HG02588 (cell line): ENCODE data around the gene ZMYM3.

Experiments used
- ATAC-seq: cut with Tn5 transposase; IDR thresholded peaks from one replicate; pipeline ENCODE4 v1.9.1; 2021; ENCODE audit warnings: mild to moderate bottlenecking, moderate library complexity; ENCODE audit not compliant: unreplicated experiment

ZMYM3 gene

DNA sequence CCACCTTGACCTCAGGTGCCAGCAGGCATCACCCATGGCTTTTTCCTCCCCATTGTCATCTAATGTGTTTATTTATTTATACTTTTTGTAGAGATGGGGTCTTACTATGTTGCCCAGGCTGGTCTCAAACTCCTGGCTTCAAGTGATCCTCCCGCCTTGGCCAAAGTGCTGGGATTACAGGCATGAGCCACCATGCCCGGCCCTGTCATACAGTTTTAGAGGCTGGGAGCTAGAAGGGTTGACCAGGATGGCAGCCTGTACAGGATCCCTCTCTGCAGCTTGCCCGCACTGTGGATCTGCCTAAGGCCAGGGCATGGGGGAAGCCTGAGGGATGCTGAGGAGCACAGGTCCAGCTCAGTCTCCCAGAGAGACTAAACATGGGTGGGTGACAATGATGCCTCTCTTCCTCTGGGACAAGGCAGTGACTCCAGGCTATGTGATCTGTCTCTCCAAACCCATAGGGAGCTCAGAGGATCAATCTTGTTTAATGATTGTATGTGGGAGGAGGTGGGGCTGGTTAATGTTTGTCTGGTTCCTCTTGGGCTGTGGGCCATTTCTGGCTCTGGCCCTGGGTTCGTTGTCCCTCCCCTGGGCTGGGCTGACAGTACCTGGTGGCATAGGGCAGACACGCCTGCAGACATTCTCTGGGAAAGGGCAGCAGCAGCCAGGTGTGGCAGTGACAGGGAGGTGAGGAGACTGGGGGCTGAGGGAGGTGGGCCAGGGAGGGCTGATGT, 39.2 kb downstream of the ZMYM3 start:
- ATAC-seq, result no peak

DNA sequence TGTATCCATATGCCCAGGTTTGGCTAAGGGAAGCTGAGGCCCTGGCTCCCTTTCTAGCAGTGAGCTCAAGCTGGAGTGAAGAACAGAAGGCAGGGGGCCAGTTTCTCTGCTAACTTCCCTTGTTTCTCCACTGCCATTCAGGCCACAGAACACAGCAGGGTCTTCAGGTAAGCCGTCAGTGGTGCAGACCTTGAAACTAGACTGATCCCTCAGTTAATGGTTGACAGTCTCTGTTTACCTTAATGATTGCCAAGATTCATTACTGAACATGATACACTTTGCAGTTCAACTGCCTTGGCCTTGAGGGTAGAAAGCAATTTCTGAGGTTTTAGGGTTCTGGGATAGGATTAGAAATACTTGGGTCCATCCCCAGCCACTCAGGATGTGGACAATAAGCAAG, 39.8 kb downstream of the ZMYM3 start:
- no peak for ATAC-seq

DNA sequence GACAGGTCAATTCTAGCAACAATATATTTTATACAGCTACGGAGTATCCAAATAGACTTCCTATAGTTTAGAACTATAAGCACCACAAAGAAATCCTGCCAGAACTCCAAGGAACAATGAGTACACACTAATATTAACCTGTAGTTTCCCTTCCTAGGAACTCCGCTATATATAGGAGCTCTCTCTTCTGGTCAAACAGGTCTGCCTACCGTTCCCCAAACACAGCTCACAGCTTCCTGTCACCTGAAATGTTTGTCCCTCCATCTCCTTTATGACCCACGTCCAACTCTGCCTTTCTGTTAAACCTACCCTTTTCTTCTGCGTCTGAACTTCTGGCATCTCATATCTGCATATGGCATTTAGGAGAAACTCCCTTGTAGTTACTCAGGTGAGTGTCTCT, 41.4 kb downstream of the ZMYM3 start:
- ATAC-seq, result no peak

DNA sequence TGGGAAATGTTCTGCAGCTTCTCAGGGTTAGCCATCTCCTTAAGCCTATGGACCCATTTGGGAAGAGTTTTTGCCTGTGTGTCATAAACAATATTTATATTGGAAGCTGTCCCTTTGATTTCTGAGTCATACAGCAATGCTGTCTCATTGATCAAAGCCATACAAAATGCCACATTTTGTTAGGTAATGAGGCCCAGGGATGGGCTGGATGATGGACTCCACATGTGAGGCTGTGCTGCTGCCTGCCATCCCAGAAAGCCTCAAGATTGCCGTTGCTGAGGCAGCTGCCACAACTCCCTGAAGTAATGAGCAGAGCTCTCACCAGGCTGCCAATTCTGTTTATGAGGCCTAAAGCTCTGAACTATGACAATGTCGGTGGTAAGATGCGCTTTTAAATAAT, 43.1 kb downstream of the ZMYM3 start:
- no peak for ATAC-seq

DNA sequence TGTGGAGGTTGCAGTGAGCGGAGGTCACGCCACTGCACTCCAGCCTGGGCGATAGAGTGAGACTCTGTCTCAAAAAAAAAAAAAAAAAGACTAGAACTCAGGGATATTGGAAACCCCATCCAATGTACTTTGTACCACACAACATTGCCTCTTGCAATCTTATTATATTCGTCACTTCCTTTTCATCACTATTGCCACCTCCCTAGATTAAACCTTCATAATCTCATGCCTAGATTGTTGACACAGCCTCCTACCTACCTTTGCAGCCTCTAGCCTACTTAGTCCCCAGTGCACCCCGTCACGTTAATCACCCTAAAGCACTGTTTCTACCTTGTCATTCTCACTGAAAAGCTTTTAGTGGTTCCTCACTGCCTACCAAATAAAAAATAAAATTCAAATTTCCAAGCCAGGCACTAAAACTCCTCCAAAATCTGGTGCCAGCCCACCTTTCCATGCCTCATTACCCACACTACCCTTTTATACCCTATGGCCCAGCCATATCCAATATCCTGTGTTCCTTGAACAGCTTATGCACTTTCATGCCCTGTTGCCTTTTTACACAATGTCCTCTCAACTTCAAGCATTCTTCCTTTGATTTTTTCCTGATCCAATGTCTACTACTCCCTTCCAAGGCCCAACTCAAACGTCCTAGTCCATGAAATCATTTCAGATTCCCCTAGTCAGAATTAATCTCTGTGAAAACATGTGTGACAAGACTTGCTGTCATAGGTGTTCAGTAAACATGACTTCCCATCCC, 54.5 kb downstream of the ZMYM3 start:
- no peak for ATAC-seq

DNA sequence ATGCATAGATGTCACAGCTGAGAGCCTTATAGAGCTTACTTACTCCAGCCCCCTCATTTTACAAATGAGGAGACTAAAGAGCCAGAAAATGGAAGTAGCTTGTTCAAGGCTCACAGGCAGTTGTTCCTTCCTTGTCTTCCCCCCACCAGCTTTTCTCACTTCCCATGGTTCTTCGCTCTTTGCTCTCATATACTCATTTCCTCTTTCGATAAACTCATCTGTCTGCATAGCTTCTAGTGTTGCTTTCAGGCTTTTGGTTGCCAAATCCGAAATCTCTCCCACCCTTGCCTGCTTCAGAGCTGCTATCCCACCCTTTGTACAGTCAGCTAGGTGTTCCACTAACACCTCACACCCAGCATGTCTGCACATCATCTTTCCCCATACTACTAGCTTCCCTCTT, 55.9 kb downstream of the ZMYM3 start:
- ATAC-seq, result peak; percentile 79

DNA sequence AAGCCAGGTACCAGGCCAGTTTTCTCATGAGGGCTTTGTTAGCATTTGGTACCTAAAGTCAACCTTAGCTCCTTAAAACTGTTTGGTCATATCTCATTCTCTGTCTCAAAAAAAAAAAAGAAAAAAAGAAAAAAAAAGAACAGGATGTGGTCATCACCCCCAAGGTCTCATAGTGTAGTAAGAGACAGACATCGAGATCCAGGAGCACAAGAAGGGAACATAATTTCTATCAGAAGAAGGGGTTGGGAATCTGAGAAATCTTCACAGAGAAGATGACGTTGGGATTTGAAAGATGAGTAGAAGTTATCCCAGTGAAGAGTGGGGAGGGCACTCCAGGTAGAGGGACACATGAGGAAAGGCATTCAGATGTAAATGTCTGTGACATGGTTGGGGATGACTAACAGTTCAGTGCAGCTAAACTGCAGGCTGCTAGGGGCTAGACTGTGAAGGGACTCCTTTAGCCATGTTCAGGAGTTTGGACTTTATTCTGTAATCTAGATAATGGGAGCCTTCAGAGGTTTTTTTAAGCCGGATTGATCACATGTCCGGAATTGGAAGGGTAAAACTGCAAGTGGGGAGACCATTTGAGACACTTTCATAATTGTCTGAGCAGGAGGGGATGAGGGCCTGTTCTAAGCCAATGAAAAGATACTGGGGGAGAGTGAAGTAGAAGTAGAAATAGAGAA, 57.8 kb downstream of the ZMYM3 start:
- no peak for ATAC-seq

DNA sequence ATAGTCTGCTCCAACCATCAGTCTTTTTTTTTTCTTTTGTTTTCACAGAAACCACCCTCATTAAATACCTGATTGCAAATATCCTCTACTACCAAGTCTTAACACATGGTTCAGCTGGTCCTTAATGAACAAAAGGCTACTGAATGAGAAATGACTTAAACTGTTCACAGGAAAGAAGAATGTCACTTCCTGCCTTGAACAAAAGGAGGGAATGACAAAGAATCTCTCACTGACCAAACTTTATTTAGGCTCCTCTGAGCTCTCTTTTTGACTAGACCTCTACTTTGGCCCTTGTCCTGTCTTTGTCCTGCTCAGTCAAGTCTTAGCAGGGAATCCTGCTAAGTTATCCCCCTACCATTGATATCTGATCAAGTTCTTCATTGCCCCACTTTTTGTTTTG, 62.7 kb downstream of the ZMYM3 start:
- no peak for ATAC-seq
